Thyroid gland (tissue), 4 donors: ENCODE data around the gene OOSP1. TPM values are rescaled to one million over a fixed set of nuclear protein-coding genes. Genes with fewer than 3 reads are reported as not detected.
A peak's percentile ranks its signal among the peaks of the same experiment; 100 is the strongest.
"Not testable (repeated sequence)": the region's sequence is repeated elsewhere in the genome, so short reads cannot be mapped to it uniquely, and the experiment has no call there.

ENCODE experiments used
- DNase-seq, 2 donors: peaks; one replicate each; pipeline ENCODE4 v3.0.0-alpha.2; 2019
- H3K27ac ChIP-seq, 3 donors: fragments of 200-600 bp; sonication (generic); 1 replicate in 2 of 3; 2 replicates in 1 of 3; pipeline ENCODE4 v1.5.1; 2016 to 2019; ENCODE audit warnings: mild to moderate bottlenecking in 1 of 3, moderate library complexity in 1 of 3
- H3K27me3 ChIP-seq: fragments of 200-600 bp; sonication (generic); one replicate; pipeline ENCODE4 v1.5.1; 2019
- H3K36me3 ChIP-seq, 2 donors: fragments of 200-600 bp; sonication (generic); one replicate each; pipeline ENCODE4 v1.5.1; 2016 to 2019
- H3K4me1 ChIP-seq, 2 donors: fragments of 200-600 bp; sonication (generic); one replicate each; pipeline ENCODE4 v1.5.1; 2017 to 2019
- H3K4me3 ChIP-seq, 3 donors: fragments of 200-600 bp; sonication (generic); replicated peaks in 1 of 3; 1 replicate in 2 of 3; 2 replicates in 1 of 3; pipeline ENCODE4 v1.5.1; 2016; ENCODE audit warnings: mild to moderate bottlenecking in 1 of 3
- H3K9me3 ChIP-seq: fragments of 200-600 bp; sonication (generic); one replicate; pipeline ENCODE4 v1.5.1; 2017
- POLR2A ChIP-seq, 2 donors: fragments of 450-650 bp; IDR thresholded peaks; one replicate each; pipeline ENCODE4 v1.6.1; 2017; ENCODE audit warnings: antibody characterized with exemption in 2 of 2, mild to moderate bottlenecking in 2 of 2, moderate library complexity in 1 of 2
- WGBS, 2 donors: methylation state at CpG; one replicate each; pipeline ENCODE4 v1.1.5; 2017; 5-methylcytosine and 5-hydroxymethylcytosine counted together
- intact Hi-C: fragments of 100-400 bp; cut with DNase I; formaldehyde crosslinking; loops from one replicate; pipeline ENCODE4 v1.15.1; 2023
- total RNA-seq, 4 donors: library from RNA; depleted of rRNA; stranded (reverse); fragments of >200 nt; gene quantifications; one replicate each; pipeline ENCODE4 v1.2.3, GENCODE V29; 2016
- TF ChIP-seq, protein P1 (sequence below), 6 experiments: fragments of 200-600 bp in 3 of 6; fragments of 450-650 bp in 3 of 6; sonication (generic) in 3 of 6; IDR thresholded peaks; one replicate each; pipeline ENCODE4 v1.5.1; 2016 to 2019; ENCODE audit warnings: antibody characterized with exemption in 6 of 6, mild to moderate bottlenecking in 2 of 6, inconsistent platforms in 1 of 6, moderate library complexity in 1 of 6

Gene OOSP1
- total RNA-seq, 4 donors from 2014 or later, result not detected

DNA sequence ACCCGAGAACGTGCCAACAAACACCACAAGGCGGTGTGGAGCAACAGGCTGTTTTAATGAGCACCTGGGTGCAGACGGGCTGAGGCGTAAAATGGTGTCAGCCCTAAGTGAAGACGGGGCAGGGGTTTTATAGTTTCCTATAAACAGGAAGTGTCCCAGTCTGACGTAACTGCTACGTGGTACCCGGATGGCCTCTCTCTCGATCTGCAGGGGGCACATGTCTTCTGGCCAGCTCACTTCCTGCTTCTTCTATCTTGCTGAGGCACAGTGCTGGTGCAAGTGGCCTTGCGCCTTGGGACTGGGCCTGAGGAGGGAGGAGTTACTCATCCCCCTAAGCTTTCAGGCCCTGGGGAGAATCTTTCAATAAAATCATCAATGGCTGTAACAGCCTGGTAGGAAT lies 38.7 kb upstream of the OOSP1 start:
- H3K36me3 ChIP-seq, result no peaks in the 10 kb centered on the region
- 73 to 79% methylated on average over 11 of the region's 11 CpGs for WGBS, 2 donors
- DNase-seq, result no peak
- no peak for TF ChIP-seq POLR2A (IDR thresholded peaks at IDR 0.05)
- TF ChIP-seq, protein P1, sequence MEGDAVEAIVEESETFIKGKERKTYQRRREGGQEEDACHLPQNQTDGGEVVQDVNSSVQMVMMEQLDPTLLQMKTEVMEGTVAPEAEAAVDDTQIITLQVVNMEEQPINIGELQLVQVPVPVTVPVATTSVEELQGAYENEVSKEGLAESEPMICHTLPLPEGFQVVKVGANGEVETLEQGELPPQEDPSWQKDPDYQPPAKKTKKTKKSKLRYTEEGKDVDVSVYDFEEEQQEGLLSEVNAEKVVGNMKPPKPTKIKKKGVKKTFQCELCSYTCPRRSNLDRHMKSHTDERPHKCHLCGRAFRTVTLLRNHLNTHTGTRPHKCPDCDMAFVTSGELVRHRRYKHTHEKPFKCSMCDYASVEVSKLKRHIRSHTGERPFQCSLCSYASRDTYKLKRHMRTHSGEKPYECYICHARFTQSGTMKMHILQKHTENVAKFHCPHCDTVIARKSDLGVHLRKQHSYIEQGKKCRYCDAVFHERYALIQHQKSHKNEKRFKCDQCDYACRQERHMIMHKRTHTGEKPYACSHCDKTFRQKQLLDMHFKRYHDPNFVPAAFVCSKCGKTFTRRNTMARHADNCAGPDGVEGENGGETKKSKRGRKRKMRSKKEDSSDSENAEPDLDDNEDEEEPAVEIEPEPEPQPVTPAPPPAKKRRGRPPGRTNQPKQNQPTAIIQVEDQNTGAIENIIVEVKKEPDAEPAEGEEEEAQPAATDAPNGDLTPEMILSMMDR (IDR thresholded peaks at IDR 0.05), result no peak
- intact Hi-C loops, result no loop called here
- H3K27ac ChIP-seq, result no peak overlapping the region
- H3K27me3 ChIP-seq, result no peaks in the 10 kb centered on the region
- no peaks in the 10 kb centered on the region for H3K9me3 ChIP-seq
- no peaks in the 10 kb centered on the region for H3K4me1 ChIP-seq
- H3K4me3 ChIP-seq, result no peak overlapping the region

DNA sequence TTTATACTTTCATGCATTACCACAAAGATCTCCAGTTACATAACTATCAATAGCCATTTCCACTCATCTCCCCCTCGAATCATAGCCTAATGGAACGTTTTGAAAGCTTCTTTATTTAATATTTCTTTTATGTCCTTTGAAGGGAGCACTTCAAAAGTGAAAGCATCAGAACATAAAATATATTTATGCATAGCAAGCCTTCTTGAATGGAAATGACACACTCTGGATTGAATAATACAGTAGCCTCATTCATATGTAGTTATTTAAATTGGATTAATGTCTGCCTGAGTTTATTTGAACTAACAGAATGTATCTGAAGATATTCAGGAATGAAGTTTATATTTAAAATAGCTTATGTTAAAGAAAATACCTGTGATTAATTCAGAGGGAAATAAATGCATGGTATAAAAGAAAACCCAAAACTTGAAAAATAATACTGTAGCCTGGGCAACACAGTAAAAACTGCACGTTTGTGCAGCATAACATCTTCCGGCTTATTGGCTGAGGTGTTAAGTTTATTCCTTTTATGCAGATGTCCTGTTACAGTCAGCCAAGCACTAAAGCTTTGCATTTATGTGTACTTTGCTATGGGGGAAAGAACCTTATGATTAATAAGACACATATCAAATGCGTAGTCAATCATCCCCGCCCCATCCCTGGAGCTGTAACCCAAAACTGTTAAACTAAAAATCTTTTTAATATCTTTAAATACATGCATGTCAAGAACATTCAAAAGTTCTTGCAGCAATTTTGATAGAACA lies 37.7 kb upstream of the OOSP1 start:
- no peak overlapping the region for H3K27ac ChIP-seq
- WGBS, 2 donors, result 74 to 84% methylated on average over 6 of the region's 6 CpGs
- no peak for TF ChIP-seq POLR2A (IDR thresholded peaks at IDR 0.05)
- TF ChIP-seq, protein P1 (IDR thresholded peaks at IDR 0.05), result no peak
- no peaks in the 10 kb centered on the region for H3K36me3 ChIP-seq
- H3K4me3 ChIP-seq, result no peak overlapping the region
- H3K9me3 ChIP-seq, result no peaks in the 10 kb centered on the region
- no peaks in the 10 kb centered on the region for H3K4me1 ChIP-seq
- intact Hi-C loops, result no loop called here
- DNase-seq, result no peak
- no peaks in the 10 kb centered on the region for H3K27me3 ChIP-seq

DNA sequence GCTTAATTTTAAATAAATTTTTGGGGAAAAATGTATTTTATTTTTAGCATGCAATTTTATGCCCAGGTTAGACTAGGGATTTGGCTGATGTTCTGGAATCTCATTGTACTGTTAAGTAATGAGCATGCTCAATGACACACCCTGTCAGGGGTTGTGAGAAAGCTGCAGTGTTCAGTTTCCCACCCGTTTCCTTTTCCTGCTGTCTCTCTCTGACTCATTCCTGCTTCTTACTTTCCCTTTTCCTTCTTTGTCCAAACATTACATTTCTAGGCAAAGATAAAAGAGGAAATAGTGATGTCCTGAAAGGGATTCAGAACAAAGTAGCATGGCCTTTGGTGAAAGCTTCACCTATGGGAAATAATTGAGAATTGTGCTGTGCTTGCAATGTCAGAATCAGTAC lies 36.9 kb upstream of the OOSP1 start:
- no peaks in the 10 kb centered on the region for H3K36me3 ChIP-seq
- no peak overlapping the region for H3K4me3 ChIP-seq
- H3K27ac ChIP-seq, result no peak overlapping the region
- no peaks in the 10 kb centered on the region for H3K4me1 ChIP-seq
- no peaks in the 10 kb centered on the region for H3K9me3 ChIP-seq
- no peaks in the 10 kb centered on the region for H3K27me3 ChIP-seq
- 26 to 61% methylated on average over 1 of the region's 1 CpG for WGBS, 2 donors
- no peak for DNase-seq
- TF ChIP-seq POLR2A (IDR thresholded peaks at IDR 0.05), result no peak
- intact Hi-C loops, result no loop called here

DNA sequence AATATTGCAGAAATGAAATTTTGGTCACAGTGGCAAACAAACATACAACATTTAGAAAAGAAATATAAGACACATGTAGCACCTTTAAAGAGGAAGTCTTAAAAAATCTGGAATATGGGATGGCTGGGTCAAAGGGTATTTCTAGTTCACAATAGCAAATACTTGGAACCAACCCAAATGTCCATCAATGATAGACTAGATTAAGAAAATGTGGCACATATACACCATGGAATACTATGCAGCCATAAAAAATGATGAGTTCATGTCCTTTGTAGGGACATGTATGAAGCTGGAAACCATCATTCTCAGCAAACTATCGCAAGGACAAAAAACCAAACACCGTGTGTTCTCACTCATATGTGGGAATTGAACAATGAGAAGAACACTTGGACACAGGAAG lies 34.7 kb upstream of the OOSP1 start:
- H3K9me3 ChIP-seq, intact Hi-C loops, H3K27me3 ChIP-seq, H3K4me1 ChIP-seq, DNase-seq, H3K36me3 ChIP-seq, H3K27ac ChIP-seq, H3K4me3 ChIP-seq: not testable (repeated sequence)
- 91 to 97% methylated on average over 2 of the region's 2 CpGs for WGBS, 2 donors

DNA sequence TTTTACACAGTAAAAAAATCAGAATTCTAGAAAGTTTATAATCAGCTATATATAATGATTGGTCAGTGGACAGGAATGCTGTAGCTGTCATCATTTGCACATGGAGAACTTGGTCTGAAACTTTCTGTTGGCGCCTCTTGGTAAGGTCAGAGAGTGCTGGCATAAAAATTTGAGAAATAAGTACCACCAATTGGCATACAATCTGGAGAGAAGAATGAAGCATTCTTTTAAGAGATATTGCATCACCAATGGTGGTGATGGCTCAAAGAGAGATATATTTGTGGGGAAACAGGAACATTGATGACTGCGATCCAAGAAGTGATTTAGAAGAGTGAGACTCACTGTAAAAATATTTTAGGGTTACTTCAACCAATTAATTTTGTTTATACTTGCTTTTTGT lies 19.8 kb upstream of the OOSP1 start:
- H3K4me1 ChIP-seq, result no peaks in the 10 kb centered on the region
- intact Hi-C loops, result no loop called here
- DNase-seq, result no peak
- WGBS, 2 donors, result 96 to 97% methylated on average over 2 of the region's 2 CpGs
- H3K27me3 ChIP-seq, result no peaks in the 10 kb centered on the region
- no peak overlapping the region for H3K27ac ChIP-seq
- TF ChIP-seq, protein P1 (IDR thresholded peaks at IDR 0.05), result no peak
- no peak for TF ChIP-seq POLR2A (IDR thresholded peaks at IDR 0.05)
- no peaks in the 10 kb centered on the region for H3K9me3 ChIP-seq
- no peaks in the 10 kb centered on the region for H3K36me3 ChIP-seq
- H3K4me3 ChIP-seq, result no peak overlapping the region

DNA sequence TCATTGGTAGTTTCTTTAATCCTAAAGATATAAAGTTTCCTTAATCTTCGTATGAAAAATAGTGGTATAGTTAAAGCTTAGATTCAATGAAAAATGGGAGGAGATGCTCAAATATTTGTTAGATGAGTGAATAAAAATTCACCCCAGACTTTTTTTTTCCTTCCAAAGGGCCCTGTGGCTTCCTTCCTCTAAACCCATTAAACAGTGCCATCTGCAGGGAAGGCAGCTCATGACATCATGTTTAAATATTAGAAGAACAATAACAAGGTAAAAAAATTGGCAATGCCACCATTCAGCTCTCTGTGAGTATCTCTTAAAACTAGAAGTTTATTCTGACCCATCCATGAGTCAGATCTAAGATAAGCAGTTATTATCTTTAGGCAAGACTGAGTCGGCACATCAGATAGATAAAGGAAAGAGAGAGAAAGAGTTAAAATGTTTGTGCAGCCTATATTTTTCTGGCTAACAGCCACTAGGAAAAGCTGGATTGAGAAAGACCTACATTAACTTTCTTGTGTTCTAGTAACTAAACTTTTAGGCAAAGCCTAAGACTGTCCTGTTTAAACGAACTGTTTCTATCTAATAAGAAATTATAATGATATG lies 19.1 kb upstream of the OOSP1 start:
- intact Hi-C loops, result no loop called here
- no peaks in the 10 kb centered on the region for H3K9me3 ChIP-seq

More for the DNA sequence above, 19.1 kb upstream of the OOSP1 start:
- Histone ChIP-seq H3K4me1 (no peaks in the 10 kb centered on the region), H3K36me3 (no peaks in the 10 kb centered on the region), H3K27ac (no peak overlapping the region), H3K27me3 (no peaks in the 10 kb centered on the region), H3K4me3 (no peak overlapping the region)
- 37 to 41% methylated on average over 3 of the region's 3 CpGs for WGBS, 2 donors
- no peak for DNase-seq
- no peak for TF ChIP-seq POLR2A (IDR thresholded peaks at IDR 0.05)
- TF ChIP-seq, protein P1 (IDR thresholded peaks at IDR 0.05), result peak in 1 of 6 experiments; percentile 6
